ENCODE measurements around the gene PCAT6. TPM values are rescaled to one million over a fixed set of nuclear protein-coding genes. Genes with fewer than 3 reads are reported as not detected.
A peak's percentile ranks its signal among the peaks of the same experiment; 100 is the strongest.
"Not testable (repeated sequence)": the region's sequence is repeated elsewhere in the genome, so short reads cannot be mapped to it uniquely, and the experiment has no call there.

PCAT6 gene
- total RNA-seq, 3 donors from 2014 or later, result 0.69 to 1.3 (median 1.0) TPM

GRCh38 chr1:202786804-202787203, 23.9 kb upstream of the PCAT6 start:
- DNase-seq, result no peak
- intact Hi-C loops (cut with DNase I, micrococcal nuclease), result no loop called here
- no peak for TF ChIP-seq CTCF (IDR thresholded peaks at IDR 0.05)
- Histone ChIP-seq H3K4me1 (ENCODE audit: low read depth) (peaks cover 35% of the 10 kb centered on the region), H3K36me3 (ENCODE audit: low read depth) (no peaks in the 10 kb centered on the region), H3K4me3 (no peak overlapping the region), H3K9me3 (no peaks in the 10 kb centered on the region)
- no peak for ATAC-seq

- intact Hi-C loops (cut with DNase I, micrococcal nuclease), result no loop called here
- no peaks in the 10 kb centered on the region for H3K36me3 ChIP-seq (ENCODE audit: low read depth)
- H3K4me1 ChIP-seq (ENCODE audit: low read depth), result peaks cover 31% of the 10 kb centered on the region
- ATAC-seq, result peak; percentile 92
- no peak for TF ChIP-seq CTCF (IDR thresholded peaks at IDR 0.05)
- peak in 1 of 3 donors; percentile 70 for DNase-seq
- no peak overlapping the region for H3K4me3 ChIP-seq
- H3K9me3 ChIP-seq, result no peaks in the 10 kb centered on the region
Measured at GRCh38 chr1:202788800-202789199, 22.0 kb upstream of the PCAT6 start.

DNA sequence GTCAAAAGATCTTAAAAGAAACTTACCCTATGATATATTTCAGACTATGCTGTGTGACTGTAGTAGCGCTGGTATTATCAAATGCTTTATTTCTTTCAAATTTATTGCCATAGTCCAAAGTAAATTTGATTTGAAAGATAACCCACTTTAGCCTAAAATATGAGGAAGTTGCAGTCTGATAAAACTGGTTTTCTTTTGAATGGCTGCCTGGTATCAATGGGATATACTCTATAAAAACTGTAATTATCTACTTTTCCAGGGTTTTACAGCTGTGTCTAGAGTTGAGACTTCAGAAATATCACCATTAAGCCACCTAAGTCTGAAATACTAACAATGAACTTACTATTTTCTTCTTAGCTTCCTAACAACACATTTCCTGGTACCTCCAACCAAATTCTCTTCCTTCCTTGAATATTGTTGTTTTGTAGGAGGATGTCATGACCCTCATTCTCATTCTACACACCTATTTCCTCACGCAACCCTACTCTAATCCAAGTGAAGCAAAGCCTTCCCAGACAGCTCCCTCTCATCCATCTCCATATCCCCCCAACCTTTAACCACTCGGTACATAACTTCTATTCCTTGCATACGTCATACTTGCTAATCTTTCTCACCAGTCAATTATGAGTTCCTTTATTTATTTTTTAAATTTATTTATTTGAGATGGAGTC, 19.5 kb upstream of the PCAT6 start:
- Histone ChIP-seq H3K4me3 (no peak overlapping the region), H3K4me1 (ENCODE audit: low read depth) (peaks cover 43% of the 10 kb centered on the region), H3K36me3 (ENCODE audit: low read depth) (no peaks in the 10 kb centered on the region), H3K9me3 (no peaks in the 10 kb centered on the region)
- peak; percentile 75 for ATAC-seq
- intact Hi-C loops (cut with DNase I, micrococcal nuclease), result no loop called here
- DNase-seq, result no peak
- TF ChIP-seq CTCF (IDR thresholded peaks at IDR 0.05), result no peak

DNA sequence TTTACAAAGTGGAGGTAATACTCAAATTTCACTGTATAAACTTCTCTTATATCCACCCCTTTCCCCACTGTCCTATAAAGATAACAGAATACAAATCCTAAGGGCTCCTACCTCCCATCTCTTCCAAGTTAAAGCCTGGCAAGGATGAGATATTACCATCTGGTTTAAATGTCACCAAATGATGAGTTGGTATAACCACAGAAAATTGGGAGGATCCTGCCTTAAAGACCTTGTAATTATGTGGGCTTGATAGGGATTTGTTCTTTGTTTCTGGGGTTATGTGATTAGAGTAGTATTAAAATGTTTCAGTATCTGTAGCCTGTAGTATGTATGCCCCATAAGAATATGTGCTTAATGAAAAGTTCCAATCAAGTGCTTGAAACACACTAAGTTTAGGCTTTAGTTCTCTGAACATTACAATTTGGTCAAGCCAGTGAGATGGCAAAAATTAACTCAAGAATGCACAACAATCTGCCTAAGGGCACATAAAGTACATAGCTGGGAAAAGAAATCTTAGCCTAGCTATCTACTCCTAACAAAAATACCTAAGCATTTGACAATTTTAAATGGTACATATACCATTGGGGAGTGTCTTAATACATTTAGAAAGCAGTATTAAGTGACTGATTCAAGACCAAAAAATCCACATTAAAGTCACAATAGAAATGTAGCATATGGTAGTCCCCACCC, 16.6 kb upstream of the PCAT6 start:
- H3K4me1 ChIP-seq (ENCODE audit: low read depth), result peaks cover 33% of the 10 kb centered on the region
- no peak for TF ChIP-seq CTCF (IDR thresholded peaks at IDR 0.05)
- intact Hi-C loops (cut with DNase I, micrococcal nuclease), result no loop called here

GRCh38 chr1:202794931-202795330, 15.8 kb upstream of the PCAT6 start:
- H3K9me3 ChIP-seq; H3K4me3 ChIP-seq; intact Hi-C loops (cut with DNase I, micrococcal nuclease); H3K36me3 ChIP-seq (ENCODE audit: low read depth); ATAC-seq: not testable (repeated sequence)
- peak in 1 of 3 donors; percentile 28 for DNase-seq
- peaks cover 29% of the 10 kb centered on the region for H3K4me1 ChIP-seq (ENCODE audit: low read depth)

More for the DNA sequence above, 16.6 kb upstream of the PCAT6 start:
- no peak for DNase-seq
- Histone ChIP-seq H3K9me3 (no peaks in the 10 kb centered on the region), H3K4me3 (no peak overlapping the region), H3K36me3 (ENCODE audit: low read depth) (no peaks in the 10 kb centered on the region)
- ATAC-seq, result no peak

DNA sequence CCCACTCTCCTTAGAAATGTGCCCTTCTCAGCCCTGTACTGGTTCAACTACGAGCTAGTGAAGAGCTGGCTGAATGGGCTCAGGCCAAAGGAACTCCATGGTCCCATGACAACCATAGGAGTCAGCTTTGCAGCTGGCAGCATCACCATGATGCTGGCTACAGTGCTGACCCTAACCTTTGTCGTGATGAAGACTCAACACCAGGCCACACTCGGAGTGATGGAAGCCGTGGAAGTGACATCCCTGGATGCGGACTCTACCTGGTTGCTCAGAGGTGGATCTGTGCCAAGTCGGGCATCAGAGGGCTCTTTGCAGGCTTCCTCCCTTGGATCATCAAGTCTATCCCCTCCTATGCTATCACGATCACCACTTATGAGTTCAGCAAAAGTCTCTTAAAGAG, 14.1 kb upstream of the PCAT6 start:
- intact Hi-C loops (cut with DNase I, micrococcal nuclease), result no loop called here

More for the DNA sequence above, 14.1 kb upstream of the PCAT6 start:
- Histone ChIP-seq H3K36me3 (ENCODE audit: low read depth) (no peaks in the 10 kb centered on the region), H3K4me3 (no peak overlapping the region), H3K4me1 (ENCODE audit: low read depth) (peaks cover 14% of the 10 kb centered on the region), H3K9me3 (no peaks in the 10 kb centered on the region)
- DNase-seq (no peak), ATAC-seq (no peak)
- no peak for TF ChIP-seq CTCF (IDR thresholded peaks at IDR 0.05)
